22Rv1 (cell line): ENCODE measurements around the gene SPRR2D.

ENCODE experiments used
- CTCF ChIP-seq: fragments of 450-650 bp; IDR thresholded peaks from 2 replicates; pipeline ENCODE4 v1.5.1; 2017; ENCODE audit warnings: mild to moderate bottlenecking
- ZFX ChIP-seq: fragments of 450-650 bp; IDR thresholded peaks from 2 replicates; pipeline ENCODE4 v1.6.1; 2017; ENCODE audit warnings: antibody characterized with exemption, borderline replicate concordance

GRCh38 chr1:153040950-153041631 is at the start of gene SPRR2D:
- TF ChIP-seq CTCF (no peak), ZFX (no peak)
